Keratinocyte (primary cell): ENCODE measurements around the gene SLC9A7.

ENCODE experiments used
- EZH2 ChIP-seq: IDR thresholded peaks from one replicate; pipeline ENCODE4 v1.6.1; 2012; ENCODE audit warnings: inconsistent platforms, mild to moderate bottlenecking, low read length, moderate library complexity
- TF ChIP-seq, protein P1 (sequence below), 3 experiments: IDR thresholded peaks in 1 of 3; conservative IDR thresholded peaks in 1 of 3; optimal IDR thresholded peaks in 1 of 3; 2 replicates in 2 of 3; 3 replicates in 1 of 3; pipeline versions ENCODE3 to v1.5.1; 2011; ENCODE audit warnings: low read length in 3 of 3, mild to moderate bottlenecking in 3 of 3, moderate library complexity in 2 of 3, control low read depth in 1 of 3, inconsistent platforms in 1 of 3; ENCODE audit not compliant: insufficient read depth in 2 of 3; ENCODE audit errors: extremely low read depth in 1 of 3

GRCh38 chrX:46611658-46612362 is 147.1 kb downstream of the SLC9A7 start:
- TF ChIP-seq, protein P1, sequence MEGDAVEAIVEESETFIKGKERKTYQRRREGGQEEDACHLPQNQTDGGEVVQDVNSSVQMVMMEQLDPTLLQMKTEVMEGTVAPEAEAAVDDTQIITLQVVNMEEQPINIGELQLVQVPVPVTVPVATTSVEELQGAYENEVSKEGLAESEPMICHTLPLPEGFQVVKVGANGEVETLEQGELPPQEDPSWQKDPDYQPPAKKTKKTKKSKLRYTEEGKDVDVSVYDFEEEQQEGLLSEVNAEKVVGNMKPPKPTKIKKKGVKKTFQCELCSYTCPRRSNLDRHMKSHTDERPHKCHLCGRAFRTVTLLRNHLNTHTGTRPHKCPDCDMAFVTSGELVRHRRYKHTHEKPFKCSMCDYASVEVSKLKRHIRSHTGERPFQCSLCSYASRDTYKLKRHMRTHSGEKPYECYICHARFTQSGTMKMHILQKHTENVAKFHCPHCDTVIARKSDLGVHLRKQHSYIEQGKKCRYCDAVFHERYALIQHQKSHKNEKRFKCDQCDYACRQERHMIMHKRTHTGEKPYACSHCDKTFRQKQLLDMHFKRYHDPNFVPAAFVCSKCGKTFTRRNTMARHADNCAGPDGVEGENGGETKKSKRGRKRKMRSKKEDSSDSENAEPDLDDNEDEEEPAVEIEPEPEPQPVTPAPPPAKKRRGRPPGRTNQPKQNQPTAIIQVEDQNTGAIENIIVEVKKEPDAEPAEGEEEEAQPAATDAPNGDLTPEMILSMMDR (optimal IDR thresholded peaks at IDR 0.05 in 1 of 3, IDR thresholded peaks at IDR 0.05 in 1 of 3, conservative IDR thresholded peaks at IDR 0.05 in 1 of 3; ENCODE audit: extremely low read depth in 1 of 3, insufficient read depth in 2 of 3, low read length in 3 of 3), result no peak
- no peak for TF ChIP-seq EZH2
